ENCODE results near the gene DHCR7. TPM values are rescaled to one million over a fixed set of nuclear protein-coding genes. Genes with fewer than 3 reads are reported as not detected.

The DHCR7 gene
- total RNA-seq, 1 donor from 2014 or later = 100 TPM

GRCh38 chr11:71387200-71387599 lies 61.0 kb downstream of the DHCR7 start:
- intact Hi-C loops (cut with micrococcal nuclease) = no loop called here
- no peaks in the 10 kb centered on the region for H3K4me1 Mint-ChIP-seq (ENCODE audit: low read depth)
- no peak overlapping the region for H3K27ac Mint-ChIP-seq
- no peaks in the 10 kb centered on the region for H3K36me3 Mint-ChIP-seq (ENCODE audit: low read depth)
- no peak overlapping the region for H3K4me3 Mint-ChIP-seq
- no peaks in the 10 kb centered on the region for H3K27me3 Mint-ChIP-seq (ENCODE audit: insufficient read depth)
- H3K9me3 Mint-ChIP-seq = peaks cover 10% of the 10 kb centered on the region
- no peak for DNase-seq (ENCODE audit: low spot score)

GRCh38 chr11:71386202-71386601 lies 62.0 kb downstream of the DHCR7 start:
- no peaks in the 10 kb centered on the region for H3K27me3 Mint-ChIP-seq (ENCODE audit: insufficient read depth)
- H3K4me1 Mint-ChIP-seq (ENCODE audit: low read depth) = no peaks in the 10 kb centered on the region
- no peak overlapping the region for H3K27ac Mint-ChIP-seq
- H3K9me3 Mint-ChIP-seq = peaks cover 15% of the 10 kb centered on the region
- DNase-seq (ENCODE audit: low spot score) = no peak
- intact Hi-C loops (cut with micrococcal nuclease) = no loop called here
- H3K4me3 Mint-ChIP-seq = no peak overlapping the region
- no peaks in the 10 kb centered on the region for H3K36me3 Mint-ChIP-seq (ENCODE audit: low read depth)

GRCh38 chr11:71385091-71385490 lies 63.1 kb downstream of the DHCR7 start:
- Mint-ChIP-seq H3K4me1 (ENCODE audit: low read depth) (no peaks in the 10 kb centered on the region), H3K9me3 (peaks cover 20% of the 10 kb centered on the region)

GRCh38 chr11:71384561-71384960 lies 63.6 kb downstream of the DHCR7 start:
- intact Hi-C loops (cut with micrococcal nuclease) = no loop called here
- DNase-seq (ENCODE audit: low spot score) = no peak
- no peak overlapping the region for H3K4me3 Mint-ChIP-seq
- H3K4me1 Mint-ChIP-seq (ENCODE audit: low read depth) = no peaks in the 10 kb centered on the region
- no peak overlapping the region for H3K27ac Mint-ChIP-seq
- H3K9me3 Mint-ChIP-seq = peaks cover 20% of the 10 kb centered on the region
- H3K36me3 Mint-ChIP-seq (ENCODE audit: low read depth) = no peaks in the 10 kb centered on the region
- no peaks in the 10 kb centered on the region for H3K27me3 Mint-ChIP-seq (ENCODE audit: insufficient read depth)

More at GRCh38 chr11:71385091-71385490, 63.1 kb downstream of the DHCR7 start:
- Mint-ChIP-seq H3K27ac (no peak overlapping the region), H3K27me3 (ENCODE audit: insufficient read depth) (no peaks in the 10 kb centered on the region), H3K4me3 (no peak overlapping the region), H3K36me3 (ENCODE audit: low read depth) (no peaks in the 10 kb centered on the region)
- DNase-seq (ENCODE audit: low spot score) = no peak
- intact Hi-C loops (cut with micrococcal nuclease) = no loop called here

Other genes with a start within 250 kb of the DHCR7 start
- gene SHANK2, start 195.8 kb downstream of the DHCR7 start, total RNA-seq = not detected in 2 replicates
- gene NADSYN1, start 4.8 kb upstream of the DHCR7 start, total RNA-seq = 91.6 and 96.3 TPM in 2 replicates
- 0.23 TPM in 1 of 2 replicates, not detected in the other for gene KRTAP5-7, start 78.9 kb upstream of the DHCR7 start, total RNA-seq
- 0.17 TPM in 1 of 2 replicates, not detected in the other for gene KRTAP5-8, start 89.6 kb upstream of the DHCR7 start, total RNA-seq
- not detected in 2 replicates for gene KRTAP5-9, start 100.0 kb upstream of the DHCR7 start, total RNA-seq
- gene KRTAP5-10, start 117.2 kb upstream of the DHCR7 start, total RNA-seq = not detected in 2 replicates
- not detected in 2 replicates for gene KRTAP5-11, start 134.5 kb upstream of the DHCR7 start, total RNA-seq

Data from activated T-helper 1 cell treated with anti-CD3 and anti-CD28 coated beads, Interleukin-12 subunit alpha, Interleukin-12 subunit beta, Interleukin-2, Interleukin-4 antibody, amounts not matched to agents 30 ng/mL and 10 ng/mL and 1 ng/mL, durations not matched to agents 14 hours and 24 hours and 36 hours (primary cell).